Measurements from ENCODE around the gene GTF2H2.
"Not testable (repeated sequence)": the region's sequence is repeated elsewhere in the genome, so short reads cannot be mapped to it uniquely, and the experiment has no call there.

Gene GTF2H2

GRCh38 chr5:71067262-71067928, at the start of gene GTF2H2:
TSS of gene GTF2H2 (minus strand) at chr5:71067676. CDS start at chr5:71062763, 4,913 bp downstream.
- DNase-seq = not testable (repeated sequence)

- not testable (repeated sequence) for DNase-seq
Measured at GRCh38 chr5:71109730-71110275, 42.3 kb upstream of the GTF2H2 start.

GRCh38 chr5:71099996-71100395, 32.5 kb upstream of the GTF2H2 start:
- DNase-seq = not testable (repeated sequence)

GRCh38 chr5:71097930-71098203, 30.4 kb upstream of the GTF2H2 start:
- not testable (repeated sequence) for DNase-seq

DNA sequence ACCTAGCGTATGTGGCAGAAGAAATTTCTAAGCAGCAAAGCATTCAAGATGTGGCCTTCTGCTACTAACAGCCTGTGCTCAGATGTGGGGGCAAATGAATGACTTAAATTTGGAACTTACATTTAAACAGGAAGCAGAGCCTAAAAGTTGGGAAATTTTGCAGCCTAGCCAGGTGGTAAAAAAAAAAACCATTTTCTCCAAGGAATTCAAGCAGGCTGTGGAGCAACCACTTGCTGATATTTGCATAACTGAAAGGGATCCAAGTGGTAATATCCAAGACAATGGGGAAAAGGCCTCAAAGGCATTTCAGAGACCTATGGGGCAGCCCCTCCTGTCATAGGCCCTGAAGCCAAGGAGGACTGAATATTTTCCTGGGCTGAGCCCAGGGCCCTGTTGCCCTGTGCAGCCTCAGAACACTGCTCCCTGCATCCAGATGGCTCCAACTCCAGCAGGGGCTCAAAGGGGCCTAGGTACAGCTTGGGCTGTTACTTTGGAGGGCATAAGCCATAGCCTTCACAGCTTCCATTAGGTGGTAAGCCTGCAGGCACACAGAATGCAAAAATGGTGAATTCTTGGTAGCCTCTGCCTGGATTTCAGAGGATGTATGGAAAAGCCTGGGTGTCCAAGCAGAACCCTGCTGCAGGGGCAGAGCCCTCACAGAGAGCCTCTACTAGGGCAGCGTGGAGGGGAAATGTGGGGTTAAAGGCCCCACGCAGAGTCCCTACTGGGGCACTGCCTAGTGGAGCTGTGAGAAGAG, 29.9 kb upstream of the GTF2H2 start:
- not testable (repeated sequence) for DNase-seq

GRCh38 chr5:71089773-71090172, 22.3 kb upstream of the GTF2H2 start:
- not testable (repeated sequence) for DNase-seq

DNA sequence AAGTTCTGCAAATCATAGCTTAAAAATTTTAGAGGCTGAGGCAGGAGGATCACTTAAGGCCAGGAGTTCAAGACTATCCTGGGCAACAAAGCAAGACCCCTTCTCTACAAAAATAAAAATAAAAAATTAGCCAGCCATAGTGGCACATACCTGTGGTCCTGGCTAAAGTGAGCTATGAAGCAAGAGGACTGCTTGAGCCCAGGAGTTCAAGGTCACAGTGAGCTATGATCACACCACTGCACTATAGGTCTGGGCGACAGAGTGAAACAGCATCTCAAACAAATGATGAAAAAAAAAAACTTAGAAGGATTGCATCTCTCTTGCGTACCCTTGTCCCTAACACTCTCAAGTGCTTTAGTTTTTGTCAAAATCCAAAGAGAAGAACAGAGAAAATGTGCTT, 21.3 kb upstream of the GTF2H2 start:
- not testable (repeated sequence) for DNase-seq

DNA sequence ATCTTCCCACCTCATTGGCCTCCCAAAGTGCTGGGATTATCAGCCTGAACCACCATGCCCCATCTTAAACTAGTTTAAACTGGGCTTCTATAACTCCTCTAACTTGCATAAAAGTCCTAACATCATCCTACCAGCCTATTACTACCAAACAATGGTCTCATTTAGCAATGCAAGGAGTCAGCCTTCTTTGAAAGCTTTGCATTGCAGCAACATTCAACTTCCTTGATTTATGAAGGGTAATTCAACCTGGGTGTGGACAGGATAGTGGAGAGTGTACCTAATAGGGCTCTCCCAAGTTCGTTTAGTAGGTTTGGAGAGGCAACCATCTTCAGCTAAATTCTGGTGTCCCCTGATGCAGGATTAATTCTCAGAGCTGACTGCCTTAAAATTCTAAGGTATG, 18.7 kb upstream of the GTF2H2 start:
- not testable (repeated sequence) for DNase-seq

DNA sequence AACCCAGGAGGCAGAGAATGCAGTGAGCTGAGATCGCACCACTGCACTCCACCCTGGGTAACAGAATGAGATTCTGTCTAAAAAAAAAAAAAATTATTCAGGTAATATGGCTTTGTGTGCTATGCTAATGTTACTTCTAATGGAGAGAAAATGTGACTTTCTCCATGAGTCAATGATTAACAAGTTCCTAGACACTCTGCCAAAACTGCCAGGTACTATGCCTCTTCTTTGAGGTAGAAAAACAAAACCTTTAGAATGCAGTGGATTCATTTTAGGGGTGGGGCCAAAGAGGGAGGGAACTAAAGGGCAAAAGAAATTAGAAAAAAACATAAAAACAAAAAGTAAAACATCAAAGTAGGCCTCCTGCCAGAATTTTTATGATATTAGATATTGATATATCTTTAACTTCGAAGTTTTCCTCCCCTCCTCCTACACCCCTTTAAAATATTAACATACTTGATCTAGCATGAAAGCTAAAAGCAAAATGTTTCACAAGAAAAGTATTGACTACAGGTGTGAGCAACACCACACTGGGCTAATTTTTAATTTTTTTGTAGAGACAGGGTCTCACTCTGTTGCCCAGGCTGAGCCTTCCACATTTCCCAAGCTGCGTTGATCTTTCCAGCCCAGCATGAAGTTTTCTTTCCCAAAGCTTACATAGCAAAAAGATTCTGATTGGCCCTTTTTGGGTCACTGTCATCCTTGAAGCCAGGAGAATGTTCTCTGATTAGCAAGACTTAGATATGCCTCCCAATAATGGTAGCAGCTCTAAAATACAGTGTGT, 17.0 kb upstream of the GTF2H2 start:
- DNase-seq = not testable (repeated sequence)

DNA sequence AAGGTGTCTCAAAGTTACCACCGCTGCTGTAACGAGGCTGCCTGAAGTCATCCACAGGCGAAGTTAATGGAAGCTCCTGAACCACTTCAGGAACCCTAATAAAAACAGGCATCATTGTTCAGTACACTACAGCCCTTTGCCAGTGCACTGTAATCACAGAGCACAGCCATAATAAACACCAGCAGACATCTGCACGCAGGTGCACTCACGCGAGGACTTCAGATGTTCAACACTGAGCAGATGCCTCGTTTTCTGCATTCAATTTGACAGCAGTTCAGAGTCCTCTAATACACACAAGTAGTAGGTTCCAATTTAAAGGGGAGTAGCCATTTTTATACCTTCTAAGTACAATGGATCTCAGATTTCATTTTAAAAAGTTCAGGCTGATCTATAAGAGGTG, 15.4 kb upstream of the GTF2H2 start:
- not testable (repeated sequence) for DNase-seq

DNA sequence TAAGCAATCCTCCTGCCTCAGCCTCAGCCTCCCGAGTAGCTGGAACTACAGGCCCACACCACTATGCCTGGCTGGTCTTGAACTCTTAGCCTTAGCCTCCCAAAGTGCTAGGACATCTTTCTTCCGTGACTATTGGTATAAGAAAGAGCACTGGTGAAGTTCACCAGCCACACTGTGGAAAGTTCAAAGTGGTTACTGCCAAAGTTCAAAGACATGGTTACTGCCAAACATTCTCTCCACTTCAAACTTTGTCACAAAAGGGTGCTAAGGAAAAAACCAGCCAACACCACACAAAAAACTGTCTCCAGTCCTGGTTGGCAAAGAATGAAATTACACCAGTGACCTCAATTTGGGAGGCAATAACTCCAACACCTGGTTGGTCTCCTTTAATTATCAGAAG, 14.9 kb upstream of the GTF2H2 start:
- DNase-seq = not testable (repeated sequence)

DNA sequence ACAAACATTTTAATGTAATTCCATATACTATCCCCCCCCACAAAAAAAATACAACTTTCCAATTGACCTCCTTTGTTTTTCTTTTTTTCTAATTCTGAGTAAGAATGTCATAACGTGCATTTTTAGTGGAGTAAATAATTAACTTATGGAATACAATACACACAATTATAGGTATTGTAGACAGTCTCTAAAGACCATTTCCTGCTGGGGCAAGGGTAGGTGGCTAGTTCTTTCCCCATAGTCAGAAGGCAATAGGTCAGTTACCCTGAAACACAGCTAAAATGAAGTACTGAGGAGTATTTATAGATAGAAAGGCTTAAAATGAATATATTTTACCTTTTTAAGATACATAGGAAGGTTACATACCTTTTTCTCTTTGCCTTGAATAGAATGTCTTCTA, 6.2 kb downstream of the GTF2H2 start:
- not testable (repeated sequence) for DNase-seq

DNA sequence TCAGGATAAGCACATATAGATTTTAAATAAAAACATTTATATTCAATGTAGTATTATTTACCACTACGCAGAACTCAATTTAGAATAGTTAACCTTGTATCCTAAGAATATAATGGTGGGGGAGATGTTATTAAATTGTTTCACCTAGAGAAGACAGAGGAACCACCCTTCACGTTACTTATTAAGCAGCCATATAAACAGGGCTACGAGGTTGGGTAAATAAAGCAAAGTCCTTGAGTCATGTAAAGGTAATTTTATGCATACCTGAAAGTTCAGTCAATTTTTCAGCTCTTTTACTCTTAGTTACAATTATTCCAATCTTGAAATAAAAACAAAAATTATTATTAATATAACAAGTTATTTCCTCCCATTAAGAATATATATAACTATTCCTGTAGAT, 8.1 kb downstream of the GTF2H2 start:
- DNase-seq = not testable (repeated sequence)

GRCh38 chr5:71044808-71045207, 22.7 kb downstream of the GTF2H2 start:
- not testable (repeated sequence) for DNase-seq

GRCh38 chr5:71044128-71044527, 23.3 kb downstream of the GTF2H2 start:
- DNase-seq = not testable (repeated sequence)

DNA sequence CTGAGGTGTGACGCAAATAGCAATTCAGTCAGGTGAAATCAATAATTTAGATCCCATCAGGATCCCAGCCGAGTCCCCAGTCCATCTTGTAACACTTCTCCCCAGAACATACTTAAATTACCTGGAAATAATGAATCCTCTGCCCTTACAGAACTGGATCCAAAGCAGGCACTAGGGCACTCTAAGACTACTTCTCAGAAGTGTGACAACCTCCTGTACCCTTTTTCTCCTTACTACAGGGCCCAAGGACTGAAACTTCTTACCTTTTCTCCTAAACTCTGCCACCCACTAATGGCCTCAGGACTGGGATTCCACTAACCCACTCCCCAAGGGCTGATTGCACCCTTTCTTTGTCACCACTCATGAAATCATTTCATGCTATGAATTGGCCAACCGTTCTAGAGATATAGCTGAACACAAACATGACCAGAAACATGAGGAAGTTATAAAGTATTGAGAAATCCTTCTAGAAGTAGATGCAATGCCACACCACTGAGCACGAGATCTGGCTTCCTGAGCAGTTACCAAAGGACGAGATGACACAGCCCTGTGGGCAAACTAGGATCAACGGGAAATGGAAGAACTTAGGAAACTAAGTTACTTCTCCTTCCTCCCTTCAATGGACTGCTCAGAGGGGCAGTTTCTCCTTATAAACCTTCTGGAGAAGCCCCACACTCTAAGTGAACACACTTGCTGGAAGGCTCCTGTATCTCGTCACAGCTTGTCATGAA, 36.3 kb downstream of the GTF2H2 start:
- not testable (repeated sequence) for DNase-seq

GRCh38 chr5:71025289-71025953, 42.1 kb downstream of the GTF2H2 start, which contains the start of gene NAIP:
TSS of gene NAIP (minus strand) at chr5:71025339. CDS start at chr5:71012915, 12,424 bp downstream.
- not testable (repeated sequence) for DNase-seq

- DNase-seq = not testable (repeated sequence)
Measured at GRCh38 chr5:71020643-71021042, 46.8 kb downstream of the GTF2H2 start.

- not testable (repeated sequence) for DNase-seq
Measured at GRCh38 chr5:71018376-71019005, 49.0 kb downstream of the GTF2H2 start.

- no peak for DNase-seq
Measured at GRCh38 chr5:71014176-71014575, 53.3 kb downstream of the GTF2H2 start.

All from hypothalamus (tissue), 51 donors.